HG02973 (cell line): Measurements from ENCODE around the gene TNRC18.

ENCODE experiments used
- ATAC-seq: cut with Tn5 transposase; IDR thresholded peaks from one replicate; pipeline ENCODE4 v1.9.1; 2021; ENCODE audit warnings: moderate library complexity; ENCODE audit not compliant: unreplicated experiment

Gene TNRC18

GRCh38 chr7:5450549-5451327, 27.1 kb upstream of the TNRC18 start:
- no peak for ATAC-seq

- no peak for ATAC-seq
Observed at GRCh38 chr7:5448378-5449037, 24.9 kb upstream of the TNRC18 start.

GRCh38 chr7:5445981-5446594, 22.5 kb upstream of the TNRC18 start:
- no peak for ATAC-seq

GRCh38 chr7:5443678-5444077, 20.0 kb upstream of the TNRC18 start:
- no peak for ATAC-seq

- no peak for ATAC-seq
Observed at GRCh38 chr7:5442757-5443305, 19.2 kb upstream of the TNRC18 start.

GRCh38 chr7:5441840-5442503, 18.3 kb upstream of the TNRC18 start:
- no peak for ATAC-seq

- no peak for ATAC-seq
Observed at GRCh38 chr7:5439572-5440496, 16.2 kb upstream of the TNRC18 start.

GRCh38 chr7:5439209-5439571, 15.6 kb upstream of the TNRC18 start:
- no peak for ATAC-seq

- no peak for ATAC-seq
Observed at GRCh38 chr7:5437987-5438386, 14.4 kb upstream of the TNRC18 start.

- ATAC-seq: no peak
Observed at GRCh38 chr7:5437348-5437892, 13.8 kb upstream of the TNRC18 start.

GRCh38 chr7:5436003-5436678, 12.5 kb upstream of the TNRC18 start:
- no peak for ATAC-seq

GRCh38 chr7:5435291-5436002, 11.8 kb upstream of the TNRC18 start:
- no peak for ATAC-seq

- ATAC-seq: no peak
Observed at GRCh38 chr7:5433181-5433580, 9.5 kb upstream of the TNRC18 start.

GRCh38 chr7:5432691-5433090, 9.1 kb upstream of the TNRC18 start:
- no peak for ATAC-seq

- no peak for ATAC-seq
Observed at GRCh38 chr7:5431560-5432015, 8.0 kb upstream of the TNRC18 start.

GRCh38 chr7:5430612-5430947, 6.9 kb upstream of the TNRC18 start:
- no peak for ATAC-seq

GRCh38 chr7:5429857-5430611, 6.4 kb upstream of the TNRC18 start:
- ATAC-seq: no peak

- no peak for ATAC-seq
Observed at GRCh38 chr7:5429253-5429856, 5.7 kb upstream of the TNRC18 start.
